Suprapubic skin (tissue), 4 donors: ENCODE results near the gene SPACA7.

Source experiments
- EP300 ChIP-seq: sonication (generic); formaldehyde crosslinking; IDR thresholded peaks from one replicate; pipeline ENCODE4 v1.6.1; 2017; ENCODE audit warnings: antibody characterized with exemption
- POLR2AphosphoS5 ChIP-seq, 3 donors: sonication (generic); formaldehyde crosslinking; IDR thresholded peaks; one replicate each; pipeline ENCODE4 v1.6.1; 2017; ENCODE audit warnings: antibody characterized with exemption in 3 of 3
- TF ChIP-seq, protein P1 (sequence below), 2 donors: fragments of 200-600 bp in 1 of 2; fragments of 450-650 bp in 1 of 2; sonication (generic) in 1 of 2; IDR thresholded peaks; one replicate each; pipeline ENCODE4 v1.5.1; 2016 to 2019; ENCODE audit warnings: antibody characterized with exemption in 2 of 2, mild to moderate bottlenecking in 1 of 2, moderate library complexity in 1 of 2

DNA sequence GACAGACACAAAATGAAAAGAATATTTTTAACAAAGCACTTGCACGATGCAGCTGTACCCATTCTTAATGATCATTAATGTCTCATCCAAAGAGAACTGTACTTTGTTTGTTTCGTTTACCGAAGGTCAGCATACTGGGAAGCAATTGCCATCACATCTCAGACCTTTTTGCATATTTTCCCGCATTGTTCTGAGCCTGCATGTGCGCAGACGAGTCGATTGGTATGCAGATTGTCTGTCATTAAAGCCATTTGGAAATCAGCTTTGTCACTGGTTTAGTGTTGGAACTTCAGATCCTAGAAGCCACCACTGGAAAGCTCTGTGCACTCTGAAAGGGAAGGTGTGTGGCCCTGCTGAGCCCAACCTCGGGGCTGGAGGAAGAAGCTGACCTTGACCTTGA is 15.6 kb downstream of the SPACA7 start:
- TF ChIP-seq, protein P1, sequence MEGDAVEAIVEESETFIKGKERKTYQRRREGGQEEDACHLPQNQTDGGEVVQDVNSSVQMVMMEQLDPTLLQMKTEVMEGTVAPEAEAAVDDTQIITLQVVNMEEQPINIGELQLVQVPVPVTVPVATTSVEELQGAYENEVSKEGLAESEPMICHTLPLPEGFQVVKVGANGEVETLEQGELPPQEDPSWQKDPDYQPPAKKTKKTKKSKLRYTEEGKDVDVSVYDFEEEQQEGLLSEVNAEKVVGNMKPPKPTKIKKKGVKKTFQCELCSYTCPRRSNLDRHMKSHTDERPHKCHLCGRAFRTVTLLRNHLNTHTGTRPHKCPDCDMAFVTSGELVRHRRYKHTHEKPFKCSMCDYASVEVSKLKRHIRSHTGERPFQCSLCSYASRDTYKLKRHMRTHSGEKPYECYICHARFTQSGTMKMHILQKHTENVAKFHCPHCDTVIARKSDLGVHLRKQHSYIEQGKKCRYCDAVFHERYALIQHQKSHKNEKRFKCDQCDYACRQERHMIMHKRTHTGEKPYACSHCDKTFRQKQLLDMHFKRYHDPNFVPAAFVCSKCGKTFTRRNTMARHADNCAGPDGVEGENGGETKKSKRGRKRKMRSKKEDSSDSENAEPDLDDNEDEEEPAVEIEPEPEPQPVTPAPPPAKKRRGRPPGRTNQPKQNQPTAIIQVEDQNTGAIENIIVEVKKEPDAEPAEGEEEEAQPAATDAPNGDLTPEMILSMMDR (IDR thresholded peaks at IDR 0.05) = no peak
- TF ChIP-seq EP300 (no peak), POLR2AphosphoS5 (IDR thresholded peaks at IDR 0.05) (no peak)
